K562 treated with DMSO at 1 percent for 48 hours (cell line): ENCODE data around the gene NTF4. TPM values are rescaled to one million over a fixed set of nuclear protein-coding genes. Genes with fewer than 3 reads are reported as not detected.

Experiments
- total RNA-seq: library from RNA; unstranded; fragments of 300-600 nt; gene quantifications from 2 replicates; pipeline ENCODE4 v1.2.3, GENCODE V29; 2022; ENCODE audit warnings: low replicate concordance; ENCODE audit errors: extremely low read depth

Gene NTF4
- not detected in 2 replicates for total RNA-seq

GRCh38 chr19:49064768-49065611, at the start of gene NTF4:
TSS of gene NTF4 (minus strand) at chr19:49064818. CDS start at chr19:49061997, 2,821 bp downstream.

GRCh38 chr19:49113762-49114629, 49.4 kb upstream of the NTF4 start, which contains the start of gene LIN7B:
TSS of gene LIN7B (plus strand) at chr19:49114370. CDS start at chr19:49114405, 35 bp downstream.

GRCh38 chr19:49085020-49085867, 20.6 kb upstream of the NTF4 start, which contains the start of gene SNRNP70:
TSS of gene SNRNP70 (plus strand) at chr19:49085451. CDS start at chr19:49086415, 964 bp downstream.

GRCh38 chr19:49057636-49058234, 6.9 kb downstream of the NTF4 start, which contains the start of gene CGB7:
TSS of gene CGB7 (minus strand) at chr19:49057749. CDS start at chr19:49055375, 2,374 bp downstream.

GRCh38 chr19:49049011-49049410, 15.6 kb downstream of the NTF4 start, which contains the start of gene CGB8:
TSS of gene CGB8 (minus strand) at chr19:49049111. CDS start at chr19:49048739, 372 bp downstream.

GRCh38 chr19:49043548-49043947, 21.1 kb downstream of the NTF4 start, which contains the start of gene CGB5:
TSS of gene CGB5 (plus strand) at chr19:49043848. CDS start at chr19:49044210, 362 bp downstream.

GRCh38 chr19:49036815-49037214, 27.8 kb downstream of the NTF4 start, which contains the start of gene CGB1:
TSS of gene CGB1 (minus strand) at chr19:49036895. CDS start at chr19:49036711, 184 bp downstream.

GRCh38 chr19:49031642-49032301, 32.8 kb downstream of the NTF4 start, which contains the start of gene CGB2:
TSS of gene CGB2 (plus strand) at chr19:49031890. CDS start at chr19:49032096, 206 bp downstream.

GRCh38 chr19:49024233-49024632, 40.4 kb downstream of the NTF4 start, which contains the start of gene CGB3:
TSS of gene CGB3 (minus strand) at chr19:49024333. CDS start at chr19:49023971, 362 bp downstream.

GRCh38 chr19:49017041-49017665, 47.5 kb downstream of the NTF4 start, which contains the start of gene LHB:
TSS of gene LHB (minus strand) at chr19:49017091. CDS start at chr19:49017081, 10 bp downstream.

Other genes with a start within 250 kb of the NTF4 start
- not detected in 2 replicates for gene HSD17B14, start 228.3 kb downstream of the NTF4 start, total RNA-seq
- gene PLEKHA4, start 196.2 kb downstream of the NTF4 start, total RNA-seq: not detected in 2 replicates
- gene PPP1R15A, start 192.4 kb downstream of the NTF4 start, total RNA-seq: not detected in 2 replicates
- gene TULP2, start 166.1 kb downstream of the NTF4 start, total RNA-seq: not detected in 2 replicates
- gene NUCB1, start 164.5 kb downstream of the NTF4 start, total RNA-seq: 924 and 1,522 TPM in 2 replicates
- not detected in 2 replicates for gene DHDH, start 131.1 kb downstream of the NTF4 start, total RNA-seq
- gene BAX, start 109.9 kb downstream of the NTF4 start, total RNA-seq: not detected in 2 replicates
- 5,393 and 6,511 TPM in 2 replicates for gene FTL, start 99.5 kb downstream of the NTF4 start, total RNA-seq
- 109 TPM in 1 of 2 replicates, not detected in the other for gene GYS1, start 71.5 kb downstream of the NTF4 start, total RNA-seq
- gene RUVBL2, start 70.9 kb downstream of the NTF4 start, total RNA-seq: not detected in 2 replicates
- not detected in 2 replicates for gene LHB, start 47.7 kb downstream of the NTF4 start, total RNA-seq
- gene CGB3, start 40.5 kb downstream of the NTF4 start, total RNA-seq: not detected in 2 replicates
- not detected in 2 replicates for gene CGB2, start 32.9 kb downstream of the NTF4 start, total RNA-seq
- gene CGB1, start 27.9 kb downstream of the NTF4 start, total RNA-seq: not detected in 2 replicates
- gene CGB5, start 21.0 kb downstream of the NTF4 start, total RNA-seq: not detected in 2 replicates
- not detected in 2 replicates for gene CGB8, start 15.7 kb downstream of the NTF4 start, total RNA-seq
- gene CGB7, start 7.1 kb downstream of the NTF4 start, total RNA-seq: not detected in 2 replicates
- not detected in 2 replicates for gene KCNA7, start 7.9 kb upstream of the NTF4 start, total RNA-seq
- gene SNRNP70, start 20.6 kb upstream of the NTF4 start, total RNA-seq: not detected in 2 replicates
- not detected in 2 replicates for gene LIN7B, start 49.6 kb upstream of the NTF4 start, total RNA-seq
- not detected in 2 replicates for gene C19orf73, start 54.3 kb upstream of the NTF4 start, total RNA-seq
- not detected in 2 replicates for gene PPFIA3, start 54.7 kb upstream of the NTF4 start, total RNA-seq
- not detected in 2 replicates for gene HRC, start 90.6 kb upstream of the NTF4 start, total RNA-seq
- gene TRPM4, start 93.0 kb upstream of the NTF4 start, total RNA-seq: 127 TPM in 1 of 2 replicates, not detected in the other